Ammon's horn (tissue), 1 donor: ENCODE results near the gene NELL1.

Experiments used
- DNase-seq: peaks from one replicate; pipeline ENCODE4 v3.0.0-alpha.2; 2016; ENCODE audit warnings: low spot score

The NELL1 gene

DNA sequence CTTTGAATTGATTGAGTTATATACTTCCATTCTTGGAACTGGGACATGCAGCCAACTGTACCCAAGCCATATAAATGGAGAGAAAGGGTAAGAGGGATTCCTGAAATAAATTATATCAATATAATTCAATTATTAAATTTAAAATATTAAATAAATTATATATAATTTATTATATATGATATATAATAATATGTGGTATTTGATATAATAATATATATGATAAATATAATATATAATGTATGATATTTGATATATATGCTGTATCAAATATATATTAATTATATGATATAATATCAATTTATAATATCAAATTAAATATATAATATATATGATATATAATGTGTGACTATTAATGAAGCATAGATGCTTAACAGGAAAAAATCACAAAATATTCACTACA is 677.0 kb downstream of the NELL1 start:
- DNase-seq = no peak

- no peak for DNase-seq
Observed at GRCh38 chr11:21350613-21351012, 681.2 kb downstream of the NELL1 start.

GRCh38 chr11:21353425-21353824 is 684.0 kb downstream of the NELL1 start:
- no peak for DNase-seq

DNA sequence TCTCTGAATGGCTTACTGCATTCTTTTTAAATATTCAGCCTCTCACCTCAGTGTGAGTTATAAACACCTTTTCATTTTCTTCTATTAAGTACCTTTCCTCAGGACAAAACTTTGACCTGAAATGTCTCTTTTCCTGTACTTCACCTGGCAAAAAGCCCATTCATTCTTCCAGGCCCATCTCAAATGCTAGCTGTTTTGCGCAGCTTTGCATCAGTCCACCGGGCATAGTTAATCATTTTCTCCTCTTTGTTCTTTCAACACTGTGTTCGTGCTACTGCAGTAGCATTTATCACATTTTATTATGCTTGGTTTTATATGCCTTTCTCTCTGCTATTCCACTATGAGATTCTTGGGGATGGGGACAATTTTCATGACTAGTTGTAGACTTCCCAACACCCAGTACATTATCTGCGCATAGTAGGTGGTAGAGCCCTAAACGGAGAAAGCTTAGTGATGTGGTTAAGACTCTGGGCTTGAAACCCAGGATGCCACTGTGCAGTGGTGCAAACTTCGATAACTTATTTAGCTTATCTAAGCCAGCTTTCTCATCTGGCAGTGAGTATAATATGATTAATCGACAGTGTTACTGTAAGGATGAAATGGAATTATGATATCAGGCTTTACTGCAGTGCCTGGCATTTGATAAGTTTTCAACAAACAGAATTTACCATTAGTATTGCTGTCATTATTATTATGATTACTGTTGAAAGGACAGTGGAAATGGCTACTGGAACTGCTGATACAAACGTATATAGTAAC is 695.7 kb downstream of the NELL1 start:
- DNase-seq = no peak

- DNase-seq = no peak
Observed at GRCh38 chr11:21369947-21370346, 700.6 kb downstream of the NELL1 start.

- no peak for DNase-seq
Observed at GRCh38 chr11:21371044-21371443, 701.7 kb downstream of the NELL1 start.

DNA sequence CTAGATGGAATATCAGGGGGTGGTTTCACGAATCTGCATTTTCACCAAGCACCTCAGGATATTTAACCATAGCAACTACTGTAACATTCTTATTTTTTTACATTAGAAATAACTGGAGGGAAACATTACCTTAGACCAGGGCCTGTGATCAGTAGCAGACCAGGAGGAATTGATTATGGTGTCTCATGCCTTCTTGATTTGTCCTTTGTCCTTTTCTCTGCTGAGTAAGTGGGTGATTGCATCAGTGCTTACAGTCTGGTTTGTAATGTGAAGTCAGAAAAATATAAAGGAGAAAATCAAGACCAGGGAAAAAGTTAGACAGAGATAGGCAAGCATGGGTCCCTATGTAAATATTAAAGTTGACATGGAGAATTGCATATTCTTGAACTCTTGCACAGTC is 703.3 kb downstream of the NELL1 start:
- DNase-seq = no peak

GRCh38 chr11:21374376-21374775 is 705.0 kb downstream of the NELL1 start:
- DNase-seq = no peak

DNA sequence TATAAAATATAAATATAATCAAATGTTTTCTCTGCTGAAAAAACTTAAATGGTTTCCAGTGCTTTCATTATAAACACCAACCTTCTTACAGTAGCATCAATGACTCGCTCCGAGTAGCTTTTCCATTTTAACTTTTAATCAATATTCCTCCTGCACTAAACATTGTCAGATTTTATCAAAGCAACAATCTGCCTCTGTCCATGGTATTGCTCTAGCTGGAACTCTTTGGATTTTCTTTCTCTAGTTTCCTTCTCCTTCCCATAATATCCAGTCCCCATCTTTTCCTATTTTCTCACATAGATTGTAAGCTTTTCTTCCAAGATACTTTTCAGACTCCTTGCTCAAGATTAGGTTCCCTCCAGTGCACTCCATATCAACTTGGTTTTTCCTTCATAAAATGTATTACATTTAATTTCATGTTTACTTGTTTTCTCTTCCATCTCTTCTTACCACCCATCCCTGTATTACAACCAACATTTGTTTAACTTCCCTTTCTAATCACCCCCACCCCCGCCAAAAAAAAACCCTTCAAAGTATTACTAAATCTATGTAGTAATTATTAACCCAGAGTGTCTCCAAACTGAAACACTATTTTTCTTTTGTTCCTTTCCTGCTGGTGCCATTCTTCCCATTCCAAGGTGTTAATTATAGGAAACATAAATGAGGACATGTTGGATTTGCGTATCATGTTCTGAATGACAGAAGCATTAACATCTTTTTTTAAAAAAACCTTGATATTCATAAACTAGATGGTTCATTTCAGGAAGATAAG is 716.5 kb downstream of the NELL1 start:
- DNase-seq = no peak

GRCh38 chr11:21390430-21390829 is 721.0 kb downstream of the NELL1 start:
- no peak for DNase-seq

DNA sequence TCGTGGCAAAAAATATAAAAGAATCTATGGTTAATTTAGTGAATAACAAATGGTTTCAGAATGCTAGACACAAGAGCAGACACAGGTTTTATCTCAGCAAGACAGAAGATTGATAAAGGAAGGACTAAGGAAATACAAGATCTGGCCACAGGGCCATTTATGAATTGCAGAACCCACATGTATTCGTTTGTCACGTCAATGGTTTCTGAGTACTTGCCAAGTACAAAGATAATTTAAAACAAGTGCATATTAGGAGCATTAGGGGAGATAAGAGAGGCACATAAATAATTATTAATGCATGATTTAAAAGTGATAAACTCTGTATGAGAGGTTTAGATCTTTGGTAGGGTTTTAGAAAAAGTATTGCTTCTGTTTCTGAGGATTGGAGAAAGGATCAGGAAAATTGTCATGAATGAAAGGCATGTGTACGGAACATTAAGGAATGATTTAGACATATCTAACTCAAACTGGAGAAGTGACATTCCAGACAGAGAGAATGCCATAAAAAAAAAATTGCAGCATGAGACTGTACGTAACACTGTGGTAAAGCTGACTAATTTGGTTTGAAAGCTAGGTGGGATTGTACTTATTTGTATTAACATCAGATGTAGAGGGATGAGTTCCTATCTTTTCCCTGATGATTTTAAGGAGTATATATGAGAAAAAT is 727.1 kb downstream of the NELL1 start:
- no peak for DNase-seq

GRCh38 chr11:21398195-21398594 is 728.8 kb downstream of the NELL1 start:
- DNase-seq = no peak

- DNase-seq = no peak
Observed at GRCh38 chr11:21401496-21401895, 732.1 kb downstream of the NELL1 start.

- no peak for DNase-seq
Observed at GRCh38 chr11:21402274-21402673, 732.9 kb downstream of the NELL1 start.

GRCh38 chr11:21403069-21403468 is 733.7 kb downstream of the NELL1 start:
- DNase-seq = no peak

GRCh38 chr11:21405422-21405821 is 736.0 kb downstream of the NELL1 start:
- DNase-seq = no peak

DNA sequence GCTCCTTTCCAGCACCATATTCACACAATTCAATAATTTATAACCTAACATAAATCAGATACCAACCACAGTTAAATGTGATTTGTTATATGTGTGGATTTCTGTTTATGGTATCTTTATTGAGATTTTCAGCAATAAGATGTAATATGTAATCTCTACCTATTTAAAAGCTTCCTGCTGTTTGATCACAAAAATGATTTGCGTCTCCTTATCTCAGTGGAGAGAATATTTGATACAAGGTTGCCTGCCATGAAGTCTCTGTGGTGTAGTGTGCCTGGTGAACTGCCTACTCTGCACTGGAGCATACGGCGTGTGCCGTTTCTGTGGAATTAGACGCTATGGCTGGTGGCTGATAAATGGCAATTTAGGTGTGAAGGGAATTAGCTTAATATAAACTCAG is 741.1 kb downstream of the NELL1 start:
- DNase-seq = no peak

DNA sequence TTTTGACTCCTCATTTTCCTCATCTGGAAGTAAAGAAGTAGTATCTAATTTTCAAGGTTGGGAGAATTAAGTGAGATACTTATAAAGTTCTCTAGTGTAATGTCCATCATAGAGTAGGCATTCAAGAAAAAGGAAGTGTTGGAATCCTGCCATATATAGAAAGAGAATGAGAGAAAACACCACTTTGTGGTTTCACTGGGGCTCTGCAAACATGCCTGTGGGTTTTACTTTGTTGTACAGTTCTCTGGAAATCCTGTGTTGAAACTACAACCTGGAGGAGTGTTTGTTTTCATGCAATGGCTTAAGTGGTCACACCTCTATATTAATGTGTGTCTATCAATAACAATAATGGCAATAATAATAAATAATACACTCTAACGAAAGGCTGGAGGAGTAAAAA is 741.7 kb downstream of the NELL1 start:
- DNase-seq = no peak

GRCh38 chr11:21411597-21411996 is 742.2 kb downstream of the NELL1 start:
- DNase-seq = no peak

DNA sequence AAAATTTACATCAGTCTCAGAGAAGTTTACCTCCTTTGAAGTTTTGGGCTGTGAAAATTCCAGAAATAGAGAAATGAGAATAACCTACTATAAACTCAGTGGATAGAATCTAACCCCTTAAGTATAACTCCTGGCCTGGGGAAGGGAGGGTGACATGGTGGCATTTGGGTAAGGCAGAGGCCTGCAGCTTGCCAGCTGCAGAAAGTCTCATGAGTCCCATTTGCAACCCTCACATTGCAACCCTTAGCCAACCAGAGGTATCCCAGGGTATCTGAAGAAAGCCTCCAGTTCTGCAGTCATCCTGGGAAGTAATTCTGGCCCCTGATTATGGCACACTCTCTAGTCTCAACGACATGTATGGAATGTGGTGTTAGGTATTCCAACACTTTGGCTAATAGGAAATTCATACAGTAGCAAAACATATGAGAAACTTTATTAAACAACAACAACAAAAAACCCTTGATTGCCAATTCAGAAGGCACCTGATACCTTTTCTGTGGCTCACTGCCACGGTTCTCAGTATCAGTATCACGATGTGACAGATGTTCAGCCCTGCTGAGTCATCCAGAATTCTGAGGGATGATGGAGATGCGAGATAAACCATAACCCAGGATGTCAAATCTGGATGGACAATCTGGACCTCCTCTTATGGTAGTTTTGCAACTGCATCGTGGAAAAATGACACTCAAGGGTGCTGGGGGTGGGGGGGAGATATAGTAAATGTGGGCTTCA is 743.4 kb downstream of the NELL1 start:
- no peak for DNase-seq

- DNase-seq = no peak
Observed at GRCh38 chr11:21414953-21415352, 745.6 kb downstream of the NELL1 start.

DNA sequence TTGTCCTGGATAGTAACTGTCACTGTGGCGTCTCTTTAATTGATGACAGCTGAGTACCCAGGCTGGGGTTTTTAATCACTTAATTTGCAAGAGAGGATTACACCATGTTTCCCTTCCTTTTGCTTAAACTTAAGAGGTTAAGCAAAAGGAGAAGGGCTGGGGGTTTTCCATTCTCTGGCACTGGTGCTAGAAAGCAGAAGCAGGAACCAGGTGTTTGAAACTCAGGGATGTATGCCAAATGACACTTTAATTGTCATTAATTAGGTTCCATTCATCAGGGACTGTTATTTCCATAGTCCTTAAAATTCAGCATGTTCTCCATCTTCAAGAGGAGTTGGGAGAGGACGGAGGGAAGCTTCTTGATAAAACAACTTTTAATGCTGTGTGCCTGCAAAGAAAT is 746.2 kb downstream of the NELL1 start:
- no peak for DNase-seq
